Activated T-cell treated with anti-CD3 and anti-CD28 coated beads, Interleukin-2, amount 50 U/mL, for 72 hours (primary cell): ENCODE measurements around the gene CADPS. TPM values are rescaled to one million over a fixed set of nuclear protein-coding genes. Genes with fewer than 3 reads are reported as not detected.

ENCODE experiments used
- ATAC-seq, 2 donors: fragments of 150-1000 bp; cut with Tn5 transposase; replicated peaks in 1 of 2; 2 replicates each; pipeline ENCODE4 v1.10.0; 2021; ENCODE audit warnings: moderate library complexity in 2 of 2, mild to moderate bottlenecking in 1 of 2
- DNase-seq, 2 donors: peaks; one replicate each; pipeline ENCODE4 v3.0.0; 2021 to 2022; ENCODE audit warnings: mixed read lengths in 1 of 2
- H3K27ac Mint-ChIP-seq: one replicate; pipeline ENCODE4 v1.8.0; 2022; ENCODE audit warnings: mild to moderate bottlenecking, moderate library complexity, mixed read lengths
- H3K27me3 Mint-ChIP-seq: one replicate; pipeline ENCODE4 v1.8.0; 2022; ENCODE audit warnings: low read depth, mixed read lengths
- H3K36me3 Mint-ChIP-seq, 2 donors: one replicate each; pipeline ENCODE4 v1.8.0; 2022; ENCODE audit warnings: mixed read lengths in 2 of 2, mild to moderate bottlenecking in 1 of 2; ENCODE audit not compliant: insufficient read depth in 2 of 2
- H3K4me1 Mint-ChIP-seq: one replicate; pipeline ENCODE4 v1.8.0; 2022; ENCODE audit warnings: low read depth, mixed read lengths
- H3K4me3 Mint-ChIP-seq, 2 donors: one replicate each; pipeline ENCODE4 v1.8.0; 2022; ENCODE audit warnings: mild to moderate bottlenecking in 2 of 2, mixed read lengths in 2 of 2, moderate library complexity in 2 of 2
- H3K9me3 Mint-ChIP-seq, 2 donors: one replicate each; pipeline ENCODE4 v1.8.0; 2022; ENCODE audit warnings: mixed read lengths in 2 of 2
- total RNA-seq, 2 donors: library from RNA; stranded (reverse); gene quantifications; one replicate each; pipeline ENCODE4 v1.2.3, GENCODE V29; 2022

Gene CADPS
- total RNA-seq, 2 donors from 2014 or later, result not detected

- H3K9me3 Mint-ChIP-seq, result no peaks in the 10 kb centered on the region
- no peaks in the 10 kb centered on the region for H3K36me3 Mint-ChIP-seq
- no peak overlapping the region for H3K4me3 Mint-ChIP-seq
- DNase-seq (no peak), ATAC-seq (no peak)
- no peak overlapping the region for H3K27ac Mint-ChIP-seq
- H3K27me3 Mint-ChIP-seq, result peaks cover 78% of the 10 kb centered on the region
- H3K4me1 Mint-ChIP-seq, result peaks cover 9% of the 10 kb centered on the region
Observed at GRCh38 chr3:62370112-62370857, 504.9 kb downstream of the CADPS start.

GRCh38 chr3:62369476-62369743 lies 505.8 kb downstream of the CADPS start:
- no peak overlapping the region for H3K4me3 Mint-ChIP-seq
- ATAC-seq (no peak), DNase-seq (no peak)
- peaks cover 74% of the 10 kb centered on the region for H3K27me3 Mint-ChIP-seq
- no peaks in the 10 kb centered on the region for H3K36me3 Mint-ChIP-seq
- H3K27ac Mint-ChIP-seq, result peak overlapping the region; percentile 58
- peaks cover 8% of the 10 kb centered on the region for H3K4me1 Mint-ChIP-seq
- H3K9me3 Mint-ChIP-seq, result no peaks in the 10 kb centered on the region

GRCh38 chr3:62368705-62369475 lies 506.3 kb downstream of the CADPS start:
- Mint-ChIP-seq H3K4me3 (peak overlapping the region; percentile 11 to 33), H3K36me3 (no peaks in the 10 kb centered on the region), H3K4me1 (peaks cover 3% of the 10 kb centered on the region), H3K27ac (no peak overlapping the region), H3K27me3 (peaks cover 69% of the 10 kb centered on the region), H3K9me3 (no peaks in the 10 kb centered on the region)
- DNase-seq, result peak in 1 of 2 donors; percentile 27
- ATAC-seq, result no peak

- no peak for DNase-seq
- Mint-ChIP-seq H3K36me3 (no peaks in the 10 kb centered on the region), H3K4me1 (no peaks in the 10 kb centered on the region), H3K9me3 (no peaks in the 10 kb centered on the region), H3K27ac (no peak overlapping the region), H3K27me3 (peaks cover 66% of the 10 kb centered on the region), H3K4me3 (peak overlapping the region; percentile 11 to 33)
- no peak for ATAC-seq
Observed at GRCh38 chr3:62368290-62368704, 506.9 kb downstream of the CADPS start.

GRCh38 chr3:62367763-62368195 lies 507.4 kb downstream of the CADPS start:
- ATAC-seq (no peak), DNase-seq (no peak)
- H3K36me3 Mint-ChIP-seq, result no peaks in the 10 kb centered on the region
- no peaks in the 10 kb centered on the region for H3K9me3 Mint-ChIP-seq
- H3K4me1 Mint-ChIP-seq, result no peaks in the 10 kb centered on the region
- H3K27me3 Mint-ChIP-seq, result peaks cover 66% of the 10 kb centered on the region
- no peak overlapping the region for H3K4me3 Mint-ChIP-seq
- no peak overlapping the region for H3K27ac Mint-ChIP-seq

- Mint-ChIP-seq H3K9me3 (no peaks in the 10 kb centered on the region), H3K27ac (no peak overlapping the region), H3K27me3 (peaks cover 61% of the 10 kb centered on the region), H3K36me3 (no peaks in the 10 kb centered on the region), H3K4me3 (no peak overlapping the region), H3K4me1 (no peaks in the 10 kb centered on the region)
- ATAC-seq, result no peak
- no peak for DNase-seq
Observed at GRCh38 chr3:62366126-62366484, 509.1 kb downstream of the CADPS start.

GRCh38 chr3:62365391-62366125 lies 509.7 kb downstream of the CADPS start:
- H3K4me1 Mint-ChIP-seq, result no peaks in the 10 kb centered on the region

GRCh38 chr3:62364191-62364590 lies 511.0 kb downstream of the CADPS start:
- ATAC-seq (no peak), DNase-seq (no peak)
- no peak overlapping the region for H3K4me3 Mint-ChIP-seq
- H3K36me3 Mint-ChIP-seq, result no peaks in the 10 kb centered on the region
- H3K27me3 Mint-ChIP-seq, result peaks cover 42% of the 10 kb centered on the region
- H3K4me1 Mint-ChIP-seq, result no peaks in the 10 kb centered on the region
- H3K9me3 Mint-ChIP-seq, result no peaks in the 10 kb centered on the region
- no peak overlapping the region for H3K27ac Mint-ChIP-seq

More at GRCh38 chr3:62365391-62366125, 509.7 kb downstream of the CADPS start:
- no peak overlapping the region for H3K4me3 Mint-ChIP-seq
- H3K36me3 Mint-ChIP-seq, result no peaks in the 10 kb centered on the region
- H3K27me3 Mint-ChIP-seq, result peaks cover 55% of the 10 kb centered on the region
- no peak for ATAC-seq
- H3K9me3 Mint-ChIP-seq, result no peaks in the 10 kb centered on the region
- no peak for DNase-seq
- H3K27ac Mint-ChIP-seq, result no peak overlapping the region

GRCh38 chr3:62363275-62363674 lies 511.9 kb downstream of the CADPS start:
- Mint-ChIP-seq H3K27me3 (peaks cover 35% of the 10 kb centered on the region), H3K4me3 (no peak overlapping the region), H3K4me1 (no peaks in the 10 kb centered on the region), H3K27ac (no peak overlapping the region), H3K36me3 (no peaks in the 10 kb centered on the region), H3K9me3 (no peaks in the 10 kb centered on the region)
- no peak for ATAC-seq
- DNase-seq, result no peak

GRCh38 chr3:62361824-62362223 lies 513.4 kb downstream of the CADPS start:
- no peak for ATAC-seq
- Mint-ChIP-seq H3K36me3 (no peaks in the 10 kb centered on the region), H3K4me3 (no peak overlapping the region), H3K27me3 (peaks cover 20% of the 10 kb centered on the region), H3K27ac (no peak overlapping the region), H3K9me3 (no peaks in the 10 kb centered on the region), H3K4me1 (no peaks in the 10 kb centered on the region)
- no peak for DNase-seq

- no peaks in the 10 kb centered on the region for H3K4me1 Mint-ChIP-seq
- no peaks in the 10 kb centered on the region for H3K9me3 Mint-ChIP-seq
- no peaks in the 10 kb centered on the region for H3K36me3 Mint-ChIP-seq
- no peak overlapping the region for H3K27ac Mint-ChIP-seq
- ATAC-seq (no peak), DNase-seq (no peak)
- H3K27me3 Mint-ChIP-seq, result peaks cover 14% of the 10 kb centered on the region
- no peak overlapping the region for H3K4me3 Mint-ChIP-seq
Observed at GRCh38 chr3:62361261-62361660, 514.0 kb downstream of the CADPS start.

- Mint-ChIP-seq H3K27me3 (no peaks in the 10 kb centered on the region), H3K27ac (no peak overlapping the region), H3K4me1 (no peaks in the 10 kb centered on the region), H3K9me3 (no peaks in the 10 kb centered on the region), H3K4me3 (no peak overlapping the region), H3K36me3 (no peaks in the 10 kb centered on the region)
- ATAC-seq (no peak), DNase-seq (no peak)
Observed at GRCh38 chr3:62359531-62359930, 515.7 kb downstream of the CADPS start.

GRCh38 chr3:62356356-62356755 lies 518.9 kb downstream of the CADPS start:
- Mint-ChIP-seq H3K9me3 (no peaks in the 10 kb centered on the region), H3K27ac (no peak overlapping the region), H3K27me3 (peaks cover 6% of the 10 kb centered on the region), H3K36me3 (no peaks in the 10 kb centered on the region), H3K4me1 (no peaks in the 10 kb centered on the region), H3K4me3 (no peak overlapping the region)
- DNase-seq (no peak), ATAC-seq (no peak)
